GM18873 (cell line): ENCODE measurements around the gene GAST.
"Not testable (repeated sequence)": the region's sequence is repeated elsewhere in the genome, so short reads cannot be mapped to it uniquely, and the experiment has no call there.

Source experiments
- ATAC-seq: cut with Tn5 transposase; IDR thresholded peaks from one replicate; pipeline ENCODE4 v1.9.1; 2021; ENCODE audit warnings: mild to moderate bottlenecking, moderate library complexity, moderate number of reproducible peaks; ENCODE audit not compliant: unreplicated experiment, low FRiP score

Gene GAST, protein sequence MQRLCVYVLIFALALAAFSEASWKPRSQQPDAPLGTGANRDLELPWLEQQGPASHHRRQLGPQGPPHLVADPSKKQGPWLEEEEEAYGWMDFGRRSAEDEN

DNA sequence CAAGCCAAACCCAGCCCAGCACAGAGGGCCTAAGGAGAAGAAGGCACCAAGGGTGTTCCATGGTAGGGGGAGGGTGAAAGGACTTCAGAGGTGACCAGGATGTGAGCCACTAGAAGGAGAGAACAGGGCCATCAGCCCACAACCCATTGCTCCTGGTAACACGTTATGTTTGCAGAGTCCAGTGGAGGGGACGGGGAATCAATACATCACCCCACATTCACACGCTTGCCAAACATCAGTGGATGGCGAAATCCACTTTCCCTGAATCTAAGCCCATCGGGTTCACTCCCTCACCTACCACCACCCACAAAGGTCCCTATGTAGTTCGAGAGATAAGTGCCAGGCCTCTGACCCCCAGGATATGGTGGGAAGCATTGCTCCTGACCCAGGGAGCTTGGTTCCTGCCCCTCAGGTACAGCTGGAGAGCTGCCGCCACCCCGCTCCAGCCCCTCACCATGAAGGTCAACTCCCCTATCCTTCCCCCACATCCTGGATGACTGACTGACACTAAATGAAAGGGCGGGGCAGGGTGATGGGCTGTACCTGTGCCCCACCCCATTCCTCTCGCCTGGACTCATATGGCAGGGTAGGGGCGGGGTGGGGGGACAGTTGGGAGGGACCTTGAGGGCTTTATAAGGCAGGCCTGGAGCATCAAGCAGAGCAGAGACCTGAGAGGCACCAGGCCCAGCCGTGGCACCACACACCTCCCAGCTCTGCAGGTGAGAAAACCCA lies at the start of gene GAST:
GAST (plus strand) TSS at position 663 of the 732 bp plus-strand sequence. CDS start 3,106 bp downstream, outside the sequence.
- no peak for ATAC-seq

DNA sequence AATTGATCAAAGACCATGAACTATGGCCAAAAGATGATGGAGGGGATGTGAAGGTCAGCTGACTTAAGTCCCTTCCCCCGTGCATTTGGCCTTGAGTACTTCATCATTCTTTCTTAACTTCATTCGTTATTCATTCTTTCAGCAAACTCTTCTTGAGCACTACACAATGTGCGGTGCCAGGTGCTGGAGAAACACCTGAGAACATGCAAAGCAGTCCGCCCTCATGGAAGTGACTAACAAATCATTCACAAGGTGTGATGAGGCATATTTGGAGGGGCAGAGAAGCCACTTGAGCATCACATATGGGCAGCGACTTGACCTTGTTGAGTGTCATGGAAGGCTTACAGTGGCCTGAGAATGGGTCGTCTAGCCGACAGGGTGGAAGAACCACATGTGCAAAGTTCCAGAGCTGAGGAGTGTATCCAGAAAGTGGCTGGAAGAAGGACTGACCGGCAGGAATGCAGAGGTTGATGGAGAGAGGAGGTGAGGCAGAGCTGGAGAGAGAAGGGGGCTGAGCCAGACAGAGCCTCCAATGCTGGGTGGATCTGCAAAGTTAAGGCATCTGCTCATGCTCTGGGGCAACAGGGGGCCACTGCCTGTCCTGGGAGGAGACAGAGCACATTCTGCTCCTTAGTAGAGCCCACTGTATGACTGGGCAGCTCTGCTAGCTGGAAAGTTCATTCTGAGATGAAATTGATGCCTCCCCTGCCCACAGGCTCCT lies 48.5 kb upstream of the GAST start:
- ATAC-seq = no peak

DNA sequence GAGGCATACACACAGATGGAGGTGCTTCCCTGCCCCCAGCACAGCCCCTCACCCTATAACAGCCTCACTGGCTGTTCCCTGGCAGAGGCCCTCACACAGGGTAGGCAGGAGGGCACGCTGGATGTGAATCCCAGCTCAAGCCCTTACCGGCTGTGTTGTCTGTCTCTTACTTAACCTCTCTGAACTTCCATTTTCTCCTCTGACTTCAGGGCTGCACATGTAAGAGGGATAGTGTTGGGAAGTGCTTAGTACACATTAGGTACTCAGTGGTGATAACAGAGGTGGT lies 48.0 kb upstream of the GAST start:
- ATAC-seq = no peak

DNA sequence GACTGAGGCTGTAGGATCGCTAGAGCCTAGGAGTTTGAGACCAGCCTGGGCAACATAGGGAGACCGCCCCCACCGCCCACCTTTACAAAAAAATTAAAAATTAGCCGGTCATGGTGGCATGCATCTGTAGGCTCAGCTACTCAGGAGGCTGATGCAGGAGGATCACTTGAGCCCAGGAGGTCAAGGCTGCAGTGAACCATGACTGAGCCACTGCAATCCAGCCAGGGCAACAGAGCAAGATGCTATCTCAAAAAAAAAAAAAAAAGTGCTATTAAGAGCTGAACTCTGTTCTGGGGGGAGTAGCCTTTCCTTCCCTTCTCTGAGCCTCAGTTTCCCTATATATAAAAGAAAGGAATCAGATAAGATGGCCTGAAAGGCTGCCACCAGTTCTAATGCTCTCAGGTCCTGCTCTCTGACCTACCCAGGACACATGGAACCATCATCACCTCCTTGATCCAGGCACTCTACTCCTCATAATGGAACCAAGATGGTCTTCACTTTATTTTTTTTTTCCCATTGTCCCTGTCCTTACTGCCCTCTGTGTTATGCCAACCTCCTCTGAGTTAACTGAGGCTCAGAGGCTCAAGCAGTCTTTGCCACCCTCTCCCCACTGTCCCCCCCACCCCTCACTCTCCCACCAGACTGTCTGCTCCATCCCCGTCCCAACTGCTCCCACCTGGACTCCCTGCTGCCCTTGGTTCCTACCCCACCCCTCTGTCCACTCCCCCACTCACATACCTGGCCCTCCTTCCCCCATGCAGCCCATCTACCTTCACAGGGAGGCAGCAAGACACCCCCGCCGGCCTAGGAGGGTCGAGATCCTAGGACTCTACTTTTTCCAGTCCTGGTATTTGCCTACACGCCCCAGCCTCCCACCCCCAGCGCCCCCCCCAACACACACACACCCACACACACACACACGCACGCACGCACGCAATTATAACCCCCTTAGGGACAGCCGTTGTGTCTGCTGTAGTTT lies 47.3 kb upstream of the GAST start:
- ATAC-seq = no peak

DNA sequence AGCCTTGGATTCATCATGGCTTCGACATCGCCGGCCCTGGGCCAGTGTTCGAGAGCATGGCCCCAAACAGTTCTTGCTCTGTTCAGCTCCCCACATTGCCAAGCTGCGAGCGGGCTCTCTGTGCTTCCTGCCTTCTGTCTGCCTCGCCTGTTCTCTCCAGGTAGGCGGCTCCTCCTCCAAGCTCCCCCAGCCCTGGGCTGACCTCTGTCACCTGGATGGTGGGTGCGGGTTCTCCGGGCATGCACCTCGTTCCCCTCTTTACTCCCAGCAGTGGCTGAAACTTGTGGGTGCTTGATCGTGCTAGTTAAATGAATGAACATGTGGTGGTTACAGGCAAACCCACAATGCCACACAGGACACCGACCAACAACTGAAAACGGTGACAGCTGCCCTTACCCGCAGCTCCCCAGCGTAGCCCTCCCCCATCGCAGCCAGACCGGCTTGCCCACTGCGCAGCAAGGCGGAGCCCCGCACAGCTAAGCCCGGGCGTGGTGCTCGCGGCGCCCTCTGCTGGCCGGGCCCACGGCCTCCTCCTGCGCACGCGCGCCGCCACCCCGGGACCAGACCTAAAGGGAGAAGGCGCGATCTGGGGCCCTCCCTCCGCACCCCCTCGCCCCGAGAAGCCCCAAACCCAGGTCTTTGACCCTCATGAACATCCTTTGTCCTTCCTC lies 46.4 kb upstream of the GAST start:
- no peak for ATAC-seq

DNA sequence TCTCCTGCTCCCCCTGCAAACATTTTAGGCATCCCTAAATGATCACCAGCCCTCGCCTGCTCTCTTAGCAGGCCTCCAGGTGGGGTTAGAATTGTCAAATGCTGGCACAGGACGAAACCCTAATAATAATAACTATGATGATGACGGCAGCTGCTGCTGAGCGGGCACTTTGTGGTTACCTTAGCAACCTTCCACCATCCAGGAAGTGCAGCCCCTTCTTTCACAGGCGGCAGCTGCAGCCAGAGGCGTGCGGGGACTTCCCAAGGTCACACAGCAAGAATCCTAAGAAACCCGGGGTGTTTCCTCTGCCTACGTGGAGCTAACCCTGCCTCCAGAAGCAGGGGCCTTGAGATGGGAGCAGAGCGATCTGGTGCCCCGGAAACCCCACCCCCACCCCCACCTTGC lies 45.9 kb upstream of the GAST start:
- ATAC-seq = no peak

DNA sequence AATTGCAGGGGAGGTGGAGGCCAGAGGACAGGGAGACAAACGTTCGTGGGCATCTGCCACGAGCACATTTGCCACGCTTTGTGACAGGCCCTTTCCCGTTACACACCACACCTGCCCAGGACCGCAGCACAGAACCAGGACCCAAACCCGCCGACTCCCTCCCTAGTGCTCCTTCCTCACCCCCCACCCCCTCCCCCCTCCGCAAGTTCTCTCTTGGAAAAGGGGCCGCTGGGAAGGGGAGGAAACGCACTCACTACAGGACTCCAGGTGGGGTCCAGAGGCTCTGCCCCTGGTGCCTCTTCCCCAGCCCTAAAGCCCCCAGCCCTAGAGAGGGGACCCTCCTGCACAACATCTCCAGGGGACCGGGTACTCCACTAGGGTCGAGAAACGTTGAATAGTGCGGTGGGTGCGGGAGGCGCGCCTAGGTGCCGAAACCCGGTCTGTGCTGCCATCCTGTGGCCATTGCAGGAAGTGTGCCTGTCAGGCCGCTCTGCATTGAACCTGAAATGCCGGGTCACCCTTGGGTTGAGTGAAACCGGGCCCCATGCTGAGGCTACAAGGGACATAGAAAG lies 45.3 kb upstream of the GAST start:
- ATAC-seq = no peak

DNA sequence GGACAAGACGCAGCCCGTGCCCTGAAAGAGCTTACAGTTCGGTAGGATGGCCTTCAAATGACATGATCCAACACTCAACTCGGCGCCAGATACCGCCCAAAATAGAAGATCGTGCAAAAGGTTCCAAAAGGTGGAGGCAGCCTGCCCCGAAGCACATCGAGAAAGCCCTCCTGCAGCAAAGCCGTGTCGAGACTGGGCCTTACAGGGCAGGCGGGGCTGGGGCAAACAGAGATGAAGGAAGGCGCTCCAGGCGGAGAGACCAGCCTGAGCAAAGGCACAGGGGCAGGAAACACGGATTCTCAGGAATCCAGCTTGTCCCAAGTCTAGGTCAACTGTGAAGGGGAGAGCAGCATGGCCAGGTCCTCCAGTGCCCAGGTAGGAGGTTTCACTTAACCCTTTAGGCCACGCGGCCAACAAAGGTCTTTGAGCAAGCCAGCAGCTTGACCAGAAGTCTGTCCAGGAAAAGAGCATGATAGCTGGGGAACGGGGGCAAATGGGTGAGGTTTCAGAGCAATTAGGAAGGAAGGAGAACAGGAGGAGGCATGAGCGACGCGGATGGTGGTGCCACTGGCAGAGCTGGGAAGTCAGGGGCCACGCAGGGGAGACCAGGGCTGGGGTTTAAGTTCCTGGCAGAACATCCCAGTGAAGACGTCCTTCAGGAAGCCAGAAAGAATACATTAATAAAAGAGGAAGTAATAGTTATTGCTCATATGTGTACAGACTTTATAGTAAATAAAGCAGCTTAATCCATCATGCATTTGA lies 44.7 kb upstream of the GAST start:
- ATAC-seq = no peak

DNA sequence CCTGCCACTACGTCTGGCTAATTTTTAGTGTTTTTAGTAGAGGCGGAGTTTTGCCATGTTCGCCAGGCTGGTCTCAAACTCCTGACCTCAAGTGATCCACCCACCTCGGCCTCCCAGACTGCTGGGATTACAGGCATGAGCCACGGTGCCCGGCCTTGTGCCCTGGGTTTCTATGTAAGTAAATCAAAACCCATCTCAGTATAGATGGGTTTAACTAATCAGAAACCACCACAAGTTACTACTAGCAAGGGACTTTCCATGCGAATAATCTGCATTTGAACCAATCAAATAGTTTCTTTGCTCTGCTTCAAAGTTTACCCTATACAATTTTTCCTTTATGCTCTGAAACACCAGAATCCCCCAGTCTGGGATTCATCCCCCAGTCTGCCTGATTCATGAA lies 40.0 kb upstream of the GAST start:
- ATAC-seq = no peak

DNA sequence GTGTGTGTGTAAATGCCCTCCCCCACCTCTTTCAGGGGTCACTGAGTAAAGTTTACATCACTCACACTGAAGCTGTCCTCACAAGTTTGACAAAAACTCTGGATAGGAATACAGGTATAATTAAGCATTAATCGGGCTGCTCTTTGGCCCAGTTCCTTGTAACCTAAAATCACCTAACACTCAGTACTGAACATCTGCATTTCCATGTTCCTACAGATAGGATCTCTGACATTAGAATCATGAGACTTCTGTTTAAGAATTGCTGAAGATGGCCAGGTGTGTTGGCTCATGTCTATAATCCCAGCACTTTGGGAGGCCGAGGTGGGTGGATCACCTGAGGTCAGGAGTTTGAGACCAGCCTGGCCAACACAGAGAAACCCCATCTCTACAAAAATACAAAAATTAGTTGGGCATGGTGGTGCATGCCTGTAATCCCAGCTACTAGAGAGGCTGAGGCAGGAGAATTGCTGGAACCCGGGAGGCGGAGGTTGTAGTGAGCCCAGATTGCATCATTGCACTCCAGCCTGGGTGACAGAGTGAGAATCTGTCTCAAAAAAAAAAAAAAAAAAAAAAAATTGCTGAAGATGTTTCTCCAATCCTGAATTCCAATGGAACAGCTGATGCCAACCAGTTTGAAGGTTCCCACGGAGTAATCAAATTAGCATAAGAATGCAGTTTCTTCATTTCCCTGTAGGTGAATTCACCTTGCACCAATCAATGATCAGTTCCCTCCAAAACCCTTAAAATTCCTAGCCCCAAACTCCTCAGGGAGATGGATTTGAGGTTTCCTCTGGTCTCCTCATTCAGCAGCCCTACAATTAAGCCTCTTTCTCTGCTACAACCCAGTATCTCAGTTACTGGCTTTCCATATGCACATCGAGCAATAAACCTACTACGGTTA lies 36.7 kb upstream of the GAST start:
- ATAC-seq = not testable (repeated sequence)

DNA sequence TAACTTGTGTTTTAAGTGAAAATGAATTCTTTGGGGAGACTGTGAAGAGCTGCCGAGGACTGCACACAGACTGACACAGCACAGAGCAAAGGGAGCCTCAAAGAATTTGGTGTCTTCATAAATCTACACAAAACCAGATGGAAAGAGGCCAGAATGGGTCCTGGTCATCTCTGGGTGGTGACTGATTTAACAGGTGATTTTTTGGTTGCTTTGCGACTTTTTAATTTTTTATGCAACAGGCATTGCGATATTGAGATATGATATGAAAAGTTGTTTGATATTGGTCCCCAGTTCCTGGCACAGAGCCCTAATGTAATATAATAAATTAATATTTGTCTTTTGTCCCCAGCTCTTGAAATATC lies 36.1 kb upstream of the GAST start:
- no peak for ATAC-seq

DNA sequence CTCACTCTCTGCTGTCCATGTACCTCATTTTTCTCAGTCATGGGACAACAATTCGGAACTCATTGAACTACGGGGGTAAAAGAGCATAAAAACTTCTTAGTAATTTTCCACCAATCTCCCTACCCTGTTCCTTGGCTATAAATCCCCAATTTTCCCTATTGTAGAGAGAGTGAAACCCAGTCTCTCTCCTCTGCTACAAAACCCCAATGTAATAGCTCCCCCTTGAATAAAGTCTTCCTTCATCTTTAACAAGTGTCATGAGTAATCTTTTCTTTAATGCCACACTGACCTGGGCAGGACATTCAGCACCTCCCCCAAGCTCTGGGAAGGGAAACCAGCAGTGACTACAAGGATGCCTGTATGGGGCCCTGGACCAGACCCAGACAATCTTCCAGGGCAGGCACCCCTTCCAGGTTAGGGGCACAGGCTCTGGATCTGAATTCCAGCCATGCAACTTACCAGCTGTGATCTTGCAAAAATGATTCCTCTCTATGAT lies 33.7 kb upstream of the GAST start:
- no peak for ATAC-seq

DNA sequence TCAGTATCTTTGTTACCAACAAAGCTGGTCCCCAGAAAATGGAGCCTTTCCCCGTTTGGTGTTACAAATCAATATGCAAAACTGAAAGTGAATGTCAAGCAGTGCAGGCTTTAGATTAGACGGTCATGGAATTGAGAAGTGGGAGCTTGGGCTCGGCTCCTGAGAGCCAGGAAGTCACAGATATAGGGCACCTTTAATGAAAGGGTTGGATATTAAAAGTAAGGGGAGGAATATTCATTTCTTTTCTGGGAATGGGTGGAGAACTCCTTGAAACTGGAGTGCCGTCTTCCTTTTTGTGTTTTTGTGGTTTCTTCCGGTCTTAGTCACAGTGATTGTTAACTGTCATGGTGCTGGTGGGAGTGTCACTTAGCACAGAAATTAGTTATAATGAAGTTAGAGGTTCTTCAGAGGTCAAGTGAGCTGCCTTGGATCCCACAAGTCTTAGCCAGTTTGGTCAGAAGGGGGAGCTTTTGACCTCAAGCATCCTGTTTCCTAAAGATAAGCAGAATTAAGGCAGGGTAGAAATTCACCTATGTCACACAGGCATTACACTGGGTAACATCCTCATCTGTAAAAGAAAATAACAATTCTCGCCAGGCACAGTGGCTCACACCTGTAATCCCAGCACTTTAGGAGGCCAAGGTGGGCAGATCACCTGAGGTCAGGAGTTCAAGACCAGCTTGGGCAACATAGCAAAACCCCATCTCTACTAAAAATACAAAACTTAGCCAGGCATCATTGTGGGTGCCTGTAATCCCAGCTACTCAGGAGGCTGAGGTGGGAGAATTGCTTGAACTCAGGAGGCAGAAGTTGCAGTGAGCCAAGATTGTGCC lies 33.0 kb upstream of the GAST start:
- ATAC-seq = no peak

DNA sequence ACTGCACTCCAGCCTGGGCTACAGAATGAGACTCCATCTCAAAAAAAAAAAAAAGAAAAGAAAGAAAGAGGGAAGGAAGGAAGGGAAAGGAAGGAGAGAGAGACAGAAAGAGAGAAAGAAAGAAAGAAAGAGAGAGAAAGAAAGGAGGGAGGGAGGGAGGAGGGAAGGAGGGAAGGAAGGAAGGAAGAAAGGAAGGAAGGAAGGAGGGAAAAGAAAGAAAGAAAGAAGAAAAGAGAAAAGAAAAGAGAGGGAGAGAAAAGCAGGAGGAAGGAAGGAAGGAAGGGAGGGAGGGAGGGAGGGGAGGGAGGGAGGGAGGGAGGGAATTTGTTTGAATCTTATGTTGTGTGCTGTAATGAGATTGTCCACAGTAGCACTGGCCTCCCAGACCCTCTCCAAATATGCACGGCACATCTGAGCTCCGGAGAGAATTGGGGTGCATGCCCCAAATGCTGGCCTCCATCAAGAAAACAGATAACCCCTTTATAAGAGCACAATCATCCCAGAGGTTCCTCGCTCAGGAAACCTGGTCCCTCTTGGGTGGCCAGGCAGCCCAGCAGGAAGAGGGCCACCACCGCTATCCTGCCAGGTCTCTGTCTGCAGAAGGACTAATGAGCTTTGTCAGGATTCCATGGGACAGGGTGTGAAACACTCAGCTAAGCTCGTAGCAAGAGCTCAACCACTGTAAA lies 32.2 kb upstream of the GAST start:
- ATAC-seq = no peak

DNA sequence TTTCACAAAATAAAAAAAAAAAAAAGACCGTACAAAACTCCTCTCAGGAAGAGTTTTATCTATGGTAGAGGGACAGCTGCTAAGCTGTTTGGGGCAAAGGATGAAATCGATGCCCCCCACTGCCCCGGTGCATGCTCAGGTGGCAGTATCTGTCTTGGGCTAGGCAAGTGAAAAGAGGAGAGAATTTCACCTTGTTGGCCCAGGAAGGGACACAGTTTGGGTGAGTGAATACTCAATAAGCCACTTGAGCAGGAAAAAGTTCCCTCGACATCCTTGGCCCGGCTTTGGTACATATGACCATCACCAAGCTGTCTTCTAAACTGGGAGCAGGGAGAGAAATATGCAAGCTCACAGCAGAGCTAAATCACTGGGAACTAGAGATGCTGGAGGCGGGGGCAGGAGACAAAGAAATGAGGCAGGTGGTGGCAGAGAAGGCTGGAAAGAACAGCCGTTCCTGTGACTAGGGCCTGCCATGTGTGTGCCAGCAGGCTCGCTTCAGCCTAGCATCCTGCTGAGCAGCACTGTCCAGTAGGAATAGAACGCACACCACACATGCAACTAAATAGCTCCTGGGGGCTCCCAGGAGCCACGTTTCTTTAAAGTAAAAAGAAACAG lies 31.6 kb upstream of the GAST start:
- ATAC-seq = no peak

DNA sequence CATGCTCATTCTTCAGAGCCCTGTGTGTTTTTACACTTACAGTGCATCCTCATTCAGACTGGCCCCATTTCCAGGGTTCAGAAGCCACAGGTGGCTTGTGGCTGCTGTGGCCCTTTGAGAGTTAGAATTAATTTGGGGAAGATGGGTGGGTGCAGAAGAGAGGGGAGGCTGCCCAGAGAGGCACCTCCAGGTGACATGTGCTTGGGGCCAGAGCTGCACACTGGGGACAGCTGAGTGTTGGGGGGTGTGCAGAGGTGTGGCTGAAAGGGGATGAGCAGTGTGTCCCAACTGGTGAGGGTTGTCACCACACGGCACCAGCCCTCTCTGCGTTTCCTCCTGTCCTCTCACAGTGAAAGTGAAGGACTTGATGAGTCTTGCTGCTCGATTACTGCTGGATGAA lies 30.4 kb upstream of the GAST start:
- no peak for ATAC-seq
